H9 (cell line): ENCODE data around the gene ITLN1. TPM values are rescaled to one million over a fixed set of nuclear protein-coding genes. Genes with fewer than 3 reads are reported as not detected.

Source experiments
- DNase-seq: peaks from one replicate; pipeline ENCODE4 v3.0.0-alpha.2; 2017
- H2AFZ ChIP-seq: one replicate; pipeline ENCODE4 v1.6.1; 2013; ENCODE audit warnings: mild to moderate bottlenecking, low read length, control low read depth, moderate library complexity
- H2AK5ac ChIP-seq: 2 replicates; pipeline ENCODE4 v1.6.1; 2013; ENCODE audit warnings: low read length, control low read depth, mixed read lengths; ENCODE audit not compliant: insufficient read length
- H2BK120ac ChIP-seq: one replicate; pipeline ENCODE4 v1.6.1; 2013; ENCODE audit warnings: low read depth, mild to moderate bottlenecking, low read length, control low read depth, inconsistent platforms; ENCODE audit not compliant: poor library complexity, severe bottlenecking
- H2BK12ac ChIP-seq: 2 replicates; pipeline ENCODE4 v1.6.1; 2013; ENCODE audit warnings: low read length, control low read depth, mixed read lengths, low read depth; ENCODE audit not compliant: insufficient read length
- H2BK15ac ChIP-seq: 2 replicates; pipeline ENCODE4 v1.6.1; 2013; ENCODE audit warnings: low read depth, low read length, control low read depth
- H2BK20ac ChIP-seq: one replicate; pipeline ENCODE4 v1.6.1; 2013; ENCODE audit warnings: low read depth, mild to moderate bottlenecking, low read length, control low read depth, inconsistent platforms; ENCODE audit not compliant: poor library complexity, severe bottlenecking
- H2BK5ac ChIP-seq: 2 replicates; pipeline ENCODE4 v1.6.1; 2013; ENCODE audit warnings: low read length, control low read depth, mixed read lengths; ENCODE audit not compliant: insufficient read length
- H3K14ac ChIP-seq: 2 replicates; pipeline ENCODE4 v1.6.1; 2013; ENCODE audit warnings: low read length, control low read depth; ENCODE audit not compliant: insufficient read depth
- H3K18ac ChIP-seq: 2 replicates; pipeline ENCODE4 v1.6.1; 2013; ENCODE audit warnings: low read depth, mild to moderate bottlenecking, mixed read lengths, low read length, control low read depth; ENCODE audit not compliant: insufficient read length
- H3K23ac ChIP-seq: 2 replicates; pipeline ENCODE4 v1.6.1; 2013; ENCODE audit warnings: low read length, control low read depth, mixed read lengths, low read depth; ENCODE audit not compliant: insufficient read length
- H3K23me2 ChIP-seq: 2 replicates; pipeline ENCODE4 v1.6.1; 2013; ENCODE audit warnings: low read depth, mild to moderate bottlenecking, mixed read lengths, low read length, control low read depth; ENCODE audit not compliant: insufficient read length, poor library complexity, severe bottlenecking
- H3K27ac ChIP-seq: 2 replicates; pipeline ENCODE4 v1.5.1; 2013; ENCODE audit warnings: low read length, control low read depth, mixed read lengths, low read depth; ENCODE audit not compliant: insufficient read length
- H3K27me3 ChIP-seq: 2 replicates; pipeline ENCODE4 v1.6.1; 2013; ENCODE audit warnings: low read length, control low read depth, inconsistent platforms; ENCODE audit not compliant: insufficient read depth
- H3K4ac ChIP-seq: 2 replicates; pipeline ENCODE4 v1.6.1; 2013; ENCODE audit warnings: low read depth, mild to moderate bottlenecking, control low read depth, inconsistent platforms, low read length, moderate library complexity
- H3K4me1 ChIP-seq: 2 replicates; pipeline ENCODE4 v1.6.1; 2013; ENCODE audit warnings: low read length, control low read depth, inconsistent platforms; ENCODE audit not compliant: insufficient read depth
- H3K4me2 ChIP-seq: 2 replicates; pipeline ENCODE4 v1.6.1; 2013; ENCODE audit warnings: low read length, control low read depth, mixed read lengths; ENCODE audit not compliant: insufficient read length, insufficient read depth
- H3K56ac ChIP-seq: 2 replicates; pipeline ENCODE4 v1.6.1; 2013; ENCODE audit warnings: low read depth, mild to moderate bottlenecking, mixed read lengths, low read length, control low read depth; ENCODE audit not compliant: insufficient read length
- H3K79me1 ChIP-seq: 2 replicates; pipeline ENCODE4 v1.6.1; 2013; ENCODE audit warnings: low read depth, mild to moderate bottlenecking, moderate library complexity, low read length, control low read depth, inconsistent platforms; ENCODE audit not compliant: insufficient read depth, poor library complexity, severe bottlenecking
- H3K79me2 ChIP-seq: 2 replicates; pipeline ENCODE4 v1.6.1; 2013; ENCODE audit warnings: low read length, control low read depth, inconsistent platforms; ENCODE audit not compliant: insufficient read depth
- H3K9ac ChIP-seq: 2 replicates; pipeline ENCODE4 v1.6.1; 2013; ENCODE audit warnings: low read length, control low read depth, mixed read lengths; ENCODE audit not compliant: insufficient read length; ENCODE audit errors: extremely low read depth
- H3K9me3 ChIP-seq: one replicate; pipeline ENCODE4 v1.6.1; 2013; ENCODE audit warnings: low read depth, low read length, inconsistent platforms; ENCODE audit not compliant: control insufficient read depth
- H3T11ph ChIP-seq: one replicate; pipeline ENCODE4 v1.6.1; 2013; ENCODE audit warnings: mild to moderate bottlenecking, low read length, control low read depth, inconsistent platforms
- H4K20me1 ChIP-seq: one replicate; pipeline ENCODE4 v1.6.1; 2013; ENCODE audit not compliant: control insufficient read depth, insufficient read length, insufficient read depth
- H4K5ac ChIP-seq: 2 replicates; pipeline ENCODE4 v1.6.1; 2013; ENCODE audit warnings: low read depth, mild to moderate bottlenecking, mixed read lengths, low read length, control low read depth; ENCODE audit not compliant: insufficient read length
- H4K8ac ChIP-seq: replicated peaks from 2 replicates; pipeline ENCODE4 v1.6.1; 2013; ENCODE audit warnings: low read length, control low read depth, mixed read lengths, low read depth; ENCODE audit not compliant: insufficient read length
- H4K91ac ChIP-seq: 2 replicates; pipeline ENCODE4 v1.6.1; 2013; ENCODE audit warnings: low read depth, mild to moderate bottlenecking, moderate library complexity, mixed read lengths, low read length, control low read depth; ENCODE audit not compliant: insufficient read length
- H3K27ac Mint-ChIP-seq, 3 experiments: 2 replicates in 2 of 3; 3 replicates in 1 of 3; pipeline ENCODE4 v1.8.0; 2020 to 2021; ENCODE audit warnings: mixed read lengths in 3 of 3, mild to moderate bottlenecking in 1 of 3, moderate library complexity in 1 of 3
- H3K27me3 Mint-ChIP-seq: 2 replicates; pipeline ENCODE4 v1.8.0; 2021; ENCODE audit warnings: low read depth, mild to moderate bottlenecking, moderate library complexity, mixed read lengths
- H3K36me3 Mint-ChIP-seq, 3 experiments: 2 replicates in 2 of 3; 3 replicates in 1 of 3; pipeline ENCODE4 v1.8.0; 2020 to 2021; ENCODE audit warnings: low read depth in 3 of 3, mixed read lengths in 3 of 3; ENCODE audit not compliant: insufficient read depth in 1 of 3
- H3K4me1 Mint-ChIP-seq, 2 experiments: 2 replicates each; pipeline ENCODE4 v1.8.0; 2020; ENCODE audit warnings: mixed read lengths in 2 of 2
- H3K4me3 Mint-ChIP-seq, 2 experiments: 2 replicates in 1 of 2; 3 replicates in 1 of 2; pipeline ENCODE4 v1.8.0; 2020 to 2021; ENCODE audit warnings: mild to moderate bottlenecking in 2 of 2, mixed read lengths in 2 of 2, moderate library complexity in 1 of 2
- H3K9me3 Mint-ChIP-seq, 2 experiments: 2 replicates in 1 of 2; 3 replicates in 1 of 2; pipeline ENCODE4 v1.8.0; 2020; ENCODE audit warnings: mild to moderate bottlenecking in 2 of 2, mixed read lengths in 2 of 2, moderate library complexity in 1 of 2
- CTCF ChIP-seq: fragments of 200-600 bp; sonication (generic); conservative IDR thresholded peaks from 3 replicates; pipeline ENCODE4 v1.8.0; 2021; ENCODE audit warnings: antibody characterized with exemption, mild to moderate bottlenecking
- WGBS: extraction: QIAGEN DNeasy Blood & Tissue Kit; methylation state at CpG from one replicate; pipeline ENCODE4 v1.1.7; 2013; ENCODE audit warnings: missing lambda C conversion rate, low lambda C conversion rate, mixed read lengths; ENCODE audit not compliant: insufficient read length; ENCODE audit errors: extremely low coverage; 5-methylcytosine and 5-hydroxymethylcytosine counted together
- total RNA-seq: library from RNA; stranded (reverse); gene quantifications from 2 replicates; pipeline ENCODE4 v1.2.1, GENCODE V29; 2021

The ITLN1 gene
- total RNA-seq, 1 experiment from 2014 or later, result not detected

- Histone ChIP-seq H3T11ph (no peak overlapping the region), H4K20me1 (no peaks in the 10 kb centered on the region), H3K23ac (no peak overlapping the region), H3K79me2 (no peaks in the 10 kb centered on the region), H2AK5ac (no peak overlapping the region), H4K5ac (no peak overlapping the region), H2AFZ (no peak overlapping the region), H3K9me3 (no peaks in the 10 kb centered on the region), H2BK120ac (no peak overlapping the region), H3K27ac (no peak overlapping the region), H2BK5ac (no peak overlapping the region), H3K23me2 (no peaks in the 10 kb centered on the region), H3K56ac (no peak overlapping the region), H2BK12ac (no peak overlapping the region), H2BK15ac (no peak overlapping the region), H3K4ac (no peak overlapping the region), H3K18ac (no peak overlapping the region), H3K4me1 (no peaks in the 10 kb centered on the region), H3K4me2 (no peak overlapping the region), H3K9ac (no peak overlapping the region), H2BK20ac (no peak overlapping the region), H3K14ac (no peak overlapping the region), H3K79me1 (no peaks in the 10 kb centered on the region), H4K91ac (no peak overlapping the region), H3K27me3 (no peaks in the 10 kb centered on the region), H4K8ac (no peak overlapping the region)
- peaks cover 8 to 11% of the 10 kb centered on the region in 2 experiments for H3K4me1 Mint-ChIP-seq
- no CpG with 5 or more reads among the region's 6 CpGs for WGBS
- no peak overlapping the region for H3K4me3 Mint-ChIP-seq
- no peak for TF ChIP-seq CTCF
- H3K27ac Mint-ChIP-seq, result no peak overlapping the region
- no peak for DNase-seq
- no peaks in the 10 kb centered on the region for H3K36me3 Mint-ChIP-seq
- no peaks in the 10 kb centered on the region for H3K9me3 Mint-ChIP-seq
- peaks cover 3% of the 10 kb centered on the region; the same call in 1 of the 2 replicates for H3K27me3 Mint-ChIP-seq
These were observed 18.2 kb downstream of the ITLN1 start for GRCh38 chr1:160866695-160867260.
